Measurements from ENCODE around the gene LRCH1. TPM values are rescaled to one million over a fixed set of nuclear protein-coding genes. Genes with fewer than 3 reads are reported as not detected.

Gene LRCH1
- total and polyA plus RNA-seq, 2 of the 13 experiments (the other 11 are each of a cell fraction or from before 2014, with no cell fraction given): 4.1 to 12.6 TPM

- Histone ChIP-seq H3K4me2 (ENCODE audit: low read depth, low read length) (peak overlapping the region; percentile 80), H3K36me3 (replicated peaks in 1 of 2; ENCODE audit: control insufficient read depth in 1 of 2, insufficient read depth in 2 of 2, low read length in 2 of 2) (no peaks in the 10 kb centered on the region), H4K20me1 (ENCODE audit: insufficient read depth, low read length) (no peaks in the 10 kb centered on the region), H2AFZ (ENCODE audit: low read length) (peak overlapping the region; percentile 91), H3K27ac (ENCODE audit: extremely low read length, insufficient read depth, low read length) (peak overlapping the region; percentile 94), H3K27me3 (ENCODE audit: control insufficient read depth in 1 of 2, insufficient read depth in 2 of 2, low read length in 2 of 2) (no peaks in the 10 kb centered on the region; a peak in 1 of 5 replicates), H3K79me2 (ENCODE audit: insufficient read depth, low read length) (peaks cover 23% of the 10 kb centered on the region), H3K9me3 (ENCODE audit: low read length) (no peaks in the 10 kb centered on the region), H3K4me1 (ENCODE audit: insufficient read depth, low read length) (peaks cover 63% of the 10 kb centered on the region), H3K9ac (ENCODE audit: insufficient read depth, low read depth, low read length) (peak overlapping the region; percentile 92), H3K4me3 (replicated peaks in 1 of 3; ENCODE audit: insufficient read depth in 1 of 3, low read depth in 2 of 3, low read length in 3 of 3) (peak overlapping the region; percentile 50 to 95 (median 85))
- 4% methylated on average over 7 of the region's 9 CpGs for WGBS (ENCODE audit: low lambda C conversion rate)
- peak; percentile 36 for DNase-seq (ENCODE audit: low spot score)
- intact Hi-C loops (cut with micrococcal nuclease; ENCODE audit: unreplicated experiment): loop anchor here (5.0 kb wide), 1 partner anchor 245 kb away; the partner anchor contains the start of gene LRCH1
- ChIA-PET POLR2A (interaction anchor here (0.8 to 1.4 kb wide), 4 partner anchors 13 to 132 kb away, joined by 3 to 4 read pairs (median 3); no protein-coding TSS in a partner anchor), CTCF (ENCODE audit: low intra/inter-chr PET ratio, low total read pairs) (no interaction called here)
- FAIRE-seq: no peak
- BruUV-seq (replicated peaks): TSS peak; percentile 95
- in situ Hi-C loops (cut with HindIII; ENCODE audit: extremely low pct_ligation_motif_present, low pct_unique_long_range_greater_than_20kb): no loop called here
- ATAC-seq: peak; percentile 44
- no peak for TF ChIP-seq TOPORS (CRISPR knock-in tag; IDR thresholded peaks at IDR 0.05)
- peak; percentile 20; the same call in 1 of the 2 replicates for TF ChIP-seq CEBPB (IDR thresholded peaks at IDR 0.05; ENCODE audit: borderline replicate concordance, low read depth, low read length)
- TF ChIP-seq ZSCAN22 (CRISPR knock-in tag; IDR thresholded peaks at IDR 0.05): 0 out of 2 replicates have a peak, but pooled peaks have one; percentile 34
- TF ChIP-seq IRF2 (CRISPR knock-in tag; IDR thresholded peaks at IDR 0.05): no peak
- TF ChIP-seq SYNCRIP (IDR thresholded peaks at IDR 0.05; ENCODE audit: insufficient read depth, low read depth, low read length): no peak
- TF ChIP-seq FOXK1 (CRISPR knock-in tag; IDR thresholded peaks at IDR 0.05; ENCODE audit: borderline replicate concordance, low read depth): no peak
- TF ChIP-seq KDM1A (CRISPR knock-in tag; IDR thresholded peaks at IDR 0.05): no peak
- TF ChIP-seq ZSCAN31 (CRISPR knock-in tag; IDR thresholded peaks at IDR 0.05; ENCODE audit: low read depth): 0 out of 2 replicates have a peak, but pooled peaks have one; percentile 53
- no peak for TF ChIP-seq ZNF232 (CRISPR knock-in tag; IDR thresholded peaks at IDR 0.05; ENCODE audit: borderline replicate concordance)
- no peak for TF ChIP-seq ZHX1 (CRISPR knock-in tag; IDR thresholded peaks at IDR 0.05; ENCODE audit: low read depth)
- TF ChIP-seq ZFP90 (CRISPR knock-in tag; IDR thresholded peaks at IDR 0.05; ENCODE audit: borderline replicate concordance): no peak
- TF ChIP-seq ZNF747 (CRISPR knock-in tag; IDR thresholded peaks at IDR 0.05; ENCODE audit: borderline replicate concordance): 0 out of 2 replicates have a peak, but pooled peaks have one; percentile 4
- TF ChIP-seq ZNF24 (IDR thresholded peaks at IDR 0.05): no peak
- no peak for TF ChIP-seq ZNF724P (CRISPR knock-in tag; IDR thresholded peaks at IDR 0.05; ENCODE audit: borderline replicate concordance)
- no peak for TF ChIP-seq ZNF788 (CRISPR knock-in tag; IDR thresholded peaks at IDR 0.05; ENCODE audit: borderline replicate concordance)
- no peak for TF ChIP-seq RFXANK (CRISPR knock-in tag; IDR thresholded peaks at IDR 0.05)
- TF ChIP-seq MATR3 (CRISPR knock-in tag; IDR thresholded peaks at IDR 0.05): no peak
- no peak for TF ChIP-seq NONO (IDR thresholded peaks at IDR 0.05)
- TF ChIP-seq NONO (CRISPR knock-in tag; conservative IDR thresholded peaks at IDR 0.05): no peak
- TF ChIP-seq ZNF878 (CRISPR knock-in tag; IDR thresholded peaks at IDR 0.05): no peak
- no peak for TF ChIP-seq SCMH1 (CRISPR knock-in tag; IDR thresholded peaks at IDR 0.05; ENCODE audit: borderline replicate concordance)
- no peak for TF ChIP-seq ZNF496 (CRISPR knock-in tag; IDR thresholded peaks at IDR 0.05; ENCODE audit: insufficient replicate concordance)
Observed at GRCh38 chr13:46797501-46798237, 244.7 kb downstream of the LRCH1 start.

All from HepG2 (cell line).